G401.6 (cell line): ENCODE results near the gene SCAANT1.
A peak's percentile ranks its signal among the peaks of the same experiment; 100 is the strongest.

Experiments
- FAIRE-seq: peaks from 2 replicates; lab custom pipeline; 2012; peaks lifted over from hg19 to GRCh38; lab: Jason Lieb, UNC

SCAANT1 gene

GRCh38 chr3:63933459-63933858 is 21.3 kb upstream of the SCAANT1 start:
- FAIRE-seq = no peak

DNA sequence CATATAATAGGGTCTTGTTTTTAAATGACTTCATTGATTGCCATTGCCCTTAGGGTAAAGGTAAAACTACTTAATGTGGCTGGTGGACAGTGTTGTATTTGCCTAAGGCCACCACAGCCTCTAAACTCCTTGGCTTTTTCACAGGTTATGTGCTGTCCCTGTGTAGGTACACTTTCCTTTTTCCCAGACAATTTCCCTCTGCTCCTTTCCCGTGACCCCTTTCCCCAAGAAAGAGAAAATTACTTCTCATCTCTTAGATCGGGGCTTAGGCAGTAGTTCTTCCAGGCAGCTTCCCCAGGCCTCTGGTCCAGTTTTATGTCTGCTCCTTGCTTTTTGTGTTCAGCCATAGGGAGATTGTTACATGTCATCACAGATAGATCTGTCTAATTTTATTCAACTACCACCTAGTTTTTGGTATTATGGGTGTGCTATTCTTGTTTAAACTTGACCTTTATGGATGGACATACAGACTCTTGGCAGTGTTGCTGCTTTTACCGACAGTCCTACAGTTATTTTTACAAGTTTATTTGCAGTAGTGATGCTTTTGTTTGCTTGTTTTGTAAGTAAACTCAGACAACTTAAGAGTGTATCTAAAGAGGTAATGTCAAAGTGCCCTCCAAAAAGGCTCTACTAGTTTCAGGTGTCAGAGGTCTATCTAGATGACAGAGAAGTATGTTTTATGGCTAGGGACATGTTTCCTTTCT is 20.5 kb upstream of the SCAANT1 start:
- FAIRE-seq = no peak

DNA sequence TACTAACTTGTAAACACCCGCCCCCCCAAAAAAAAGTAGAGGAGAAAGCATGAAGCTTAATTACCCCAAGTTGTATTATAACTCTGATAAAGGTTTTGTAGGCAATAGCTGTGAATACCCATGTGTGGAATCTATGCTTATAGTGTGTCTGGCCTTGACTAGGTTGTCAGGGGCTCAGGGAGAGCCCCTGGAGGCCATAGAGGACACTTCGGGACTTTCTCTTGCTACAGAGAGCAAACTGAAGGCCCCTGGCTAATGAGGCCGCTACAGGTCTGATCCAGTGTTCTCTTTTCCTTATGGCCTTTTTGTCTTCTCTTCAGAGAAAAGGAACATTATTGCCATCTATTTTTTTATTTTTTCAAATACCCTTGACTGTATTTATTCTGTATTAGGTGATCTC is 19.1 kb upstream of the SCAANT1 start:
- FAIRE-seq = no peak

- no peak for FAIRE-seq
Measured at GRCh38 chr3:63927422-63928280, 15.5 kb upstream of the SCAANT1 start.

- FAIRE-seq = no peak
Measured at GRCh38 chr3:63926309-63926708, 14.1 kb upstream of the SCAANT1 start.

DNA sequence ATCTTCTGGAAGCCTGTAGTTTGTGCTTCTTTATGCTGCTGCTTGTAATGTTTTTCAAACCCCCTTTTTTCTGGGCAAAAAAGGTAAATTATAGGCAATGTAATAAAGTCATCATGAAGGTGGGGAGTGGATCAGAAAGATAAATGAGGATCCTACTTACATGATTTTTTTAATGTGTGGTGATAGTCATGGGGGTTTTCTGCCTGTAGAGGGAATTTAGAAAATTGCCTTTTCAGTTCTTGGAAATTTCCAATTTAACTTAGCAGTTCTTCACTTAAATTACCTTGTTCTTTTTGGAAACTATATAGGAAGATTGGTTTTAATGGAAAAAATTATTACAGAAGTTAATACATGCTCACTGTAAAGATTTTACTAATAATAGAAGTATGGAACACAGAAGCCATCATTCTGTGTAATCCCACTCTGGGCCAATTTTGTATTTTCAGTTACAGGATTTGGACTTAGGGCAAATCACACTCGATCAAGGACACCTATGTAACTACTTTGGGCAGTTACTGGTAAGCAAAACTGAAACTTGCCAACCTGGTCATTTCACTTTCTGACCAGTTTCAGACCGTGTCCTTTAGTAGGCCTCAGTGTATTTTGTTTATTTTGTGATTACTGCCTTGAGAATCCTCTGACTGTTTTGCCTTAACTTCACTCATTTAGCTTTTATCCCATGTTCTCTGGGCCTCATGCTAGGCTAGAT is 10.5 kb upstream of the SCAANT1 start:
- no peak for FAIRE-seq

- no peak for FAIRE-seq
Measured at GRCh38 chr3:63921741-63922482, 9.7 kb upstream of the SCAANT1 start.

DNA sequence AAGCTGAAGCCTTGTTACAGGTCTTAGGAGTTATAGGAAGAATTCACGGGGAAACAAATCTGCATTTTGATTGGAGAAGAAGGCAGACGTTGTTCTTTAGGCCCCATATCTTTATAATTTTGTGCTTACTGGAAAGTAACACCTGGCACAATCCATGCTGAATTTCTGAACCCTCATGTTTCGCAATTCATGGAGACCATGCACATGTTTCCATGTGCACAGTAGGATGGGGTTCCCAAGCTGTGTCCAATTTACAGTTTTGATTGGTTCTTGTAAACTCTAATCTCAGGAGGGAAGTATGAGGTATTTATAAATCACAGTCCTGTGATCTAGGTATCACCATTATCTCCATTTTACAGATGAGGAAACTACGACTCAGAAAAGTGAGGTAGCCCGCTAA is 7.8 kb upstream of the SCAANT1 start:
- FAIRE-seq = no peak

DNA sequence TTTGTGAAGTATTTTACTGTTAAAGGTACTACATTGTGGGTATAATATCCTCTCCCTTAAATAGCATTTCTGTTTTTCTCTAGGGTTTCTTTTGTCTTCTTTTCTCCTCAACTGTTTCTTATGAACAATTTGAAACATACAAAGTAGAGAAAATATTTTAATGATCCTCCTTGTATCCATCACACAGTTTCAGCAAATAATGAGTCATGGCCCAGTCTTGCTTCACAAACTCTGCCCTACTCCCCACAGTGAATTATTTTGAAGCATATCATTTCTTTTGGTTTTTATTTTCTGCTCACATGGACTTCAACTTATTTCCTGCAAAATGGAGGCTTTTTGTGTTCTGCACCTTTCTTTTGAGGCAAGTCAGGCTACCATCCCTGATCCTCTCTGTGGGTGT is 6.1 kb upstream of the SCAANT1 start:
- FAIRE-seq = no peak

- FAIRE-seq = no peak
Measured at GRCh38 chr3:63914312-63914711, 2.1 kb upstream of the SCAANT1 start.

GRCh38 chr3:63912768-63913588 is 795 bp upstream of the SCAANT1 start:
- no peak for FAIRE-seq

GRCh38 chr3:63911509-63911872 is 692 bp downstream of the SCAANT1 start:
- FAIRE-seq = no peak

DNA sequence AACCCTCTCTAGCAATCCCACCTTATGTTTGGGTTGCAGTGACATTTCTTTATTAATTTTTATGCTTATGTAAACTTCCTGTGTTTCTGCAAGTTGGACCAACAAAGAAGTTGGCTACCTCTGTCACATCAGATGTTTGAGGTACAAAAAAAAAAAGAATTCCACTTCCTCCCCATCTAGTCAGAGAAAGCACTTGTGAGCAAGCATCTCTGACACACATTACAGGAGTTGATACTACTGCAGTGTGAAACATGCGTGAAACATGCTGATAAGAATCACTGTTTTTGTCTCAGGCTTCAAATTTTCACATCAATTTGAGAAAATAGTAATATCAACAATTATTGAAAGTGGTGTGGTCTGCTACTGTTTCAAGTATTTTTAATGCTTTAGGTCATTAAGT is 1.3 kb downstream of the SCAANT1 start:
- no peak for FAIRE-seq

DNA sequence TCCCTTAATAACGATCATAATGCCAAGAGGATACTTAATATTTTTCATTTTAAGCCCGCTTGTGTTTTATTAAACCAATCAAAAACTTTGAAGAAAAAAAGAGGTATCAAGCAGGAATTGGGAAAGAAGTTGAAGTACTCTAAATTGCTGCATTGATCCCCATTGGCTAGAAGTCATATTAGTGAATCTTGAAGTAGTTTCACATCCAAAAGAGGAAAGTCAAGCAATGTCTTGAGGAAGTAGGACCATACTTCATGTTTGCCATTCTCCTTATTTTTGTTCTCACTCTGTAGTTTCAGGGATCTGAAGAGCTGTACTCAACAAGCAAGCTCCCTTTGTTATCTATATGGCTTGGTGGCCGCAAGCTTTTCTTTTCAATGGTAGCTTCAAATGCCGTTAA is 2.2 kb downstream of the SCAANT1 start:
- FAIRE-seq = no peak

- no peak for FAIRE-seq
Measured at GRCh38 chr3:63909431-63909830, 2.8 kb downstream of the SCAANT1 start.

GRCh38 chr3:63908776-63909175 is 3.4 kb downstream of the SCAANT1 start:
- FAIRE-seq = no peak

- peak; percentile 82 for FAIRE-seq
Measured at GRCh38 chr3:63908081-63908736, 4.0 kb downstream of the SCAANT1 start.

- FAIRE-seq = no peak
Measured at GRCh38 chr3:63905731-63906620, 6.2 kb downstream of the SCAANT1 start.

DNA sequence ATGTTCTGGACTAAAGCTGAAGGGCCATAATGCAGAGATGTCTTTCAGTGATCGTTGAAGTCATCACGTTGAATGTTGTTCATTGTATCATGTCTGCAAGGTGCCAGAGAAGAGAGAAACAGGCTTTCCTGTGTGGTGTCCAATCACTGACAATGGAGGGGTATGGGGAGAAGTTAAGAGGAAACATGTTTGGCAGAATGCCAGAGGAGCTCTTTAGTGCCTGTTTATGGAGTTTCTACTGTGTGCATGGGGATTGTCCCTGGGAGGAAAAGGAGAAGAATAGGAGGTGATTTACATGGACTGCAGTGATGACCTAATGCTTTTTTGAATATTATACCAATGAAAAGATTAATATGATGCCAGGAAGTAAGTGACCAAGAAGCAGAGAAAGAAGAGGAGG is 11.7 kb downstream of the SCAANT1 start:
- FAIRE-seq = no peak

DNA sequence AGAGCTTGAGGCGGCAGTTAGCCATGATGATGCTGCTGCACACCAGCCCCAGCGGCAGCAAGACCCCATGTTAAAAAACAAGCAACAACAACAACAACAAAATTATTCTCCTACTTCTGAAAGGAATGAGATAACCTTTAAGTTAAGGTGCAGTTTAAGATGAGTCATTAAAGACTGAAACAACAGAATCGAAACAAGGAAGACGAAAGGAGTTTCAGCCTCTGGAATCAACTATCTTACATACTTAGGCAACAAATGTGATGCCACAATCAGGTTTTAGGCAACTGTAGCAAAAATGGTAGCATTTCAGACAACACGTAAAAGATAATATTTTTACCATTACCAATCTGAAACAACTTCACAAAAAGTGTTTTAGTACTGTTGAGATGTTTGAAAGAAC is 12.2 kb downstream of the SCAANT1 start:
- FAIRE-seq = no peak
